ENCODE data around the gene HUNK. TPM values are rescaled to one million over a fixed set of nuclear protein-coding genes. Genes with fewer than 3 reads are reported as not detected.

HUNK gene
- total RNA-seq, 2 experiments from 2014 or later = not detected

GRCh38 chr21:31847761-31848160 lies 25.1 kb upstream of the HUNK start:
- intact Hi-C loops (cut with DNase I, micrococcal nuclease) = no loop called here
- no peaks in the 10 kb centered on the region for H3K9me3 Mint-ChIP-seq
- no peaks in the 10 kb centered on the region for H3K4me1 Mint-ChIP-seq (ENCODE audit: low read depth)
- Histone ChIP-seq H3K27me3 (ENCODE audit: control insufficient read depth in 1 of 2, insufficient read depth in 2 of 2, low read length in 2 of 2) (peaks cover 4 to 5% of the 10 kb centered on the region in 2 experiments), H3K4me1 (ENCODE audit: insufficient read depth, low read length) (no peaks in the 10 kb centered on the region), H3K36me3 (ENCODE audit: insufficient read depth, low read length) (no peaks in the 10 kb centered on the region), H3K9me3 (ENCODE audit: control insufficient read depth in 1 of 2, insufficient read depth in 1 of 2, low read length in 2 of 2) (peaks cover 0 to 3% of the 10 kb centered on the region in 2 experiments), H3K4me3 (ENCODE audit: low read length) (no peak overlapping the region), H3K27ac (ENCODE audit: low read depth in 1 of 2, low read length in 2 of 2) (no peak overlapping the region)
- no peak for ATAC-seq (ENCODE audit: poor library complexity)
- no peaks in the 10 kb centered on the region for H3K36me3 Mint-ChIP-seq (ENCODE audit: low read depth)
- peaks cover 28% of the 10 kb centered on the region for H3K27me3 Mint-ChIP-seq
- no peak for DNase-seq
- H3K27ac Mint-ChIP-seq = no peak overlapping the region
- POLR2A ChIA-PET = no interaction called here
- TF ChIP-seq CTCF (IDR thresholded peaks at IDR 0.05) = no peak
- H3K4me3 Mint-ChIP-seq = no peak overlapping the region
- CTCF ChIA-PET = no interaction called here

- Histone ChIP-seq H3K27me3 (ENCODE audit: control insufficient read depth in 1 of 2, insufficient read depth in 2 of 2, low read length in 2 of 2) (peaks cover 4 to 5% of the 10 kb centered on the region in 2 experiments), H3K4me3 (ENCODE audit: low read length) (no peak overlapping the region), H3K9me3 (ENCODE audit: control insufficient read depth in 1 of 2, insufficient read depth in 1 of 2, low read length in 2 of 2) (peaks cover 0 to 3% of the 10 kb centered on the region in 2 experiments), H3K4me1 (ENCODE audit: insufficient read depth, low read length) (no peaks in the 10 kb centered on the region), H3K36me3 (ENCODE audit: insufficient read depth, low read length) (no peaks in the 10 kb centered on the region), H3K27ac (ENCODE audit: low read depth in 1 of 2, low read length in 2 of 2) (no peak overlapping the region)
- DNase-seq (no peak), ATAC-seq (ENCODE audit: poor library complexity) (no peak)
- Mint-ChIP-seq H3K27ac (no peak overlapping the region), H3K9me3 (no peaks in the 10 kb centered on the region), H3K36me3 (ENCODE audit: low read depth) (no peaks in the 10 kb centered on the region), H3K4me3 (no peak overlapping the region), H3K27me3 (peaks cover 21% of the 10 kb centered on the region), H3K4me1 (ENCODE audit: low read depth) (no peaks in the 10 kb centered on the region)
- CTCF ChIA-PET = no interaction called here
- intact Hi-C loops (cut with DNase I, micrococcal nuclease) = no loop called here
- TF ChIP-seq CTCF (IDR thresholded peaks at IDR 0.05) = no peak
- POLR2A ChIA-PET = no interaction called here
Measured at GRCh38 chr21:31848326-31848985, 24.4 kb upstream of the HUNK start.

GRCh38 chr21:31850886-31851285 lies 21.9 kb upstream of the HUNK start:
- Histone ChIP-seq H3K4me3 (ENCODE audit: low read length) (no peak overlapping the region), H3K36me3 (ENCODE audit: insufficient read depth, low read length) (no peaks in the 10 kb centered on the region), H3K9me3 (ENCODE audit: control insufficient read depth in 1 of 2, insufficient read depth in 1 of 2, low read length in 2 of 2) (peaks cover 0 to 3% of the 10 kb centered on the region in 2 experiments), H3K27me3 (ENCODE audit: control insufficient read depth in 1 of 2, insufficient read depth in 2 of 2, low read length in 2 of 2) (no peaks in the 10 kb centered on the region), H3K27ac (ENCODE audit: low read depth in 1 of 2, low read length in 2 of 2) (no peak overlapping the region), H3K4me1 (ENCODE audit: insufficient read depth, low read length) (no peaks in the 10 kb centered on the region)
- no peaks in the 10 kb centered on the region for H3K4me1 Mint-ChIP-seq (ENCODE audit: low read depth)
- no peak overlapping the region for H3K4me3 Mint-ChIP-seq
- peaks cover 18% of the 10 kb centered on the region for H3K27me3 Mint-ChIP-seq
- intact Hi-C loops (cut with DNase I, micrococcal nuclease) = no loop called here
- CTCF ChIA-PET = no interaction called here
- POLR2A ChIA-PET = no interaction called here
- H3K9me3 Mint-ChIP-seq = no peaks in the 10 kb centered on the region
- TF ChIP-seq CTCF (IDR thresholded peaks at IDR 0.05) = no peak
- H3K36me3 Mint-ChIP-seq (ENCODE audit: low read depth) = no peaks in the 10 kb centered on the region
- ATAC-seq (ENCODE audit: poor library complexity) (no peak), DNase-seq (no peak)
- H3K27ac Mint-ChIP-seq = no peak overlapping the region

Measured in CD4-positive, alpha-beta T cell (primary cell).